Keratinocyte (primary cell): ENCODE results near the gene CES5A.
"Not testable (repeated sequence)": the region's sequence is repeated elsewhere in the genome, so short reads cannot be mapped to it uniquely, and the experiment has no call there.

Source experiments
- EZH2 ChIP-seq: IDR thresholded peaks from one replicate; pipeline ENCODE4 v1.6.1; 2012; ENCODE audit warnings: inconsistent platforms, mild to moderate bottlenecking, low read length, moderate library complexity
- TF ChIP-seq, protein P1 (sequence below), 3 experiments: IDR thresholded peaks in 1 of 3; conservative IDR thresholded peaks in 1 of 3; optimal IDR thresholded peaks in 1 of 3; 2 replicates in 2 of 3; 3 replicates in 1 of 3; pipeline versions ENCODE3 to v1.5.1; 2011; ENCODE audit warnings: low read length in 3 of 3, mild to moderate bottlenecking in 3 of 3, moderate library complexity in 2 of 3, control low read depth in 1 of 3, inconsistent platforms in 1 of 3; ENCODE audit not compliant: insufficient read depth in 2 of 3; ENCODE audit errors: extremely low read depth in 1 of 3

DNA sequence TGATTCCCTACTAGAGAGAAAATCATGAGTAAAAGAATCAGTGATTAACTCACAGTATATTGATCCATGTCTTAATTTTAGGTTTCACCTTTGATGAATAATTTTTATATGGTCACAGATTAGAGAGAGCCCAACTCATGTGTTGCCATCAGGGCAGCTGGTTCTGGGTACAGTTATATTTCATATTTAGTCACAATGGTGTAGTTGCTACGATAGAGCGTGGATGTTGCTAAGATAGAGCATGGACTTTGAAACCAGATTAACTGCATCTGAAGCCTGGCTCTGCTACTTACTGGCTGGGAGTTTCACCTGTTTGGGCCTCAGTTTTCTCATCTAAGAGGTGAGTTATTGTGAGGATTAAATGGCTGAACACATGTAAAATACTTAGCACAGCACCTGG lies 61.0 kb downstream of the CES5A start:
- TF ChIP-seq, protein P1, sequence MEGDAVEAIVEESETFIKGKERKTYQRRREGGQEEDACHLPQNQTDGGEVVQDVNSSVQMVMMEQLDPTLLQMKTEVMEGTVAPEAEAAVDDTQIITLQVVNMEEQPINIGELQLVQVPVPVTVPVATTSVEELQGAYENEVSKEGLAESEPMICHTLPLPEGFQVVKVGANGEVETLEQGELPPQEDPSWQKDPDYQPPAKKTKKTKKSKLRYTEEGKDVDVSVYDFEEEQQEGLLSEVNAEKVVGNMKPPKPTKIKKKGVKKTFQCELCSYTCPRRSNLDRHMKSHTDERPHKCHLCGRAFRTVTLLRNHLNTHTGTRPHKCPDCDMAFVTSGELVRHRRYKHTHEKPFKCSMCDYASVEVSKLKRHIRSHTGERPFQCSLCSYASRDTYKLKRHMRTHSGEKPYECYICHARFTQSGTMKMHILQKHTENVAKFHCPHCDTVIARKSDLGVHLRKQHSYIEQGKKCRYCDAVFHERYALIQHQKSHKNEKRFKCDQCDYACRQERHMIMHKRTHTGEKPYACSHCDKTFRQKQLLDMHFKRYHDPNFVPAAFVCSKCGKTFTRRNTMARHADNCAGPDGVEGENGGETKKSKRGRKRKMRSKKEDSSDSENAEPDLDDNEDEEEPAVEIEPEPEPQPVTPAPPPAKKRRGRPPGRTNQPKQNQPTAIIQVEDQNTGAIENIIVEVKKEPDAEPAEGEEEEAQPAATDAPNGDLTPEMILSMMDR (optimal IDR thresholded peaks at IDR 0.05 in 1 of 3, IDR thresholded peaks at IDR 0.05 in 1 of 3, conservative IDR thresholded peaks at IDR 0.05 in 1 of 3; ENCODE audit: extremely low read depth in 1 of 3, insufficient read depth in 2 of 3, low read length in 3 of 3) = not testable (repeated sequence)
- TF ChIP-seq EZH2 = not testable (repeated sequence)
